Measurements from ENCODE around the gene MYLK2. TPM values are rescaled to one million over a fixed set of nuclear protein-coding genes. Genes with fewer than 3 reads are reported as not detected.
"Not testable (repeated sequence)": the region's sequence is repeated elsewhere in the genome, so short reads cannot be mapped to it uniquely, and the experiment has no call there.

Gene MYLK2
- total RNA-seq, 2 experiments from 2014 or later: 0.67 to 0.69 TPM

DNA sequence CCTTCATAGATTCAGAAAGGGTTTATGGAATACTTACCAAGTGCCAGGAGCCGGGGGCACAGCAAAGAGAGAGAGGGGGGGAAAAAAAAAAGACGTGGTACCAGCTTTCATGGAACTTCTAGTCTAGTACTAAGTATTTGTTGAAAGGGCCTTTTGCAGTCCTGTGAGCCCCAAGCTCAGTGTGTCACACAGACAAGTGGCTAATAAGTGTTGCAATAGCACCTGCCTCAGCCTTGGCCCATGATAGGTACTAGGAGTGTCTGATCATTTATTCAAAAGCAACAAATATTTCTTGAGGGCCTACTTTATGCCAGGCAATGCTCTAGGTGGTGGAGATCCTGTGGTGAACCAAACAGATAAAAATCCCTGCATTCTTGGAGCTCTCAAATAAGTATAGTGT is 7.9 kb downstream of the MYLK2 start:
- no peak overlapping the region for H3K4me2 ChIP-seq (ENCODE audit: low read length)
- no peaks in the 10 kb centered on the region for H4K20me1 ChIP-seq (ENCODE audit: insufficient read depth, low read length)
- BruUV-seq (replicated peaks): no TSS peak
- ChIA-PET CTCF (ENCODE audit: unreplicated experiment) (no interaction called here), POLR2A (no interaction called here)
- TF ChIP-seq EZH2phosphoT487 (IDR thresholded peaks at IDR 0.05; ENCODE audit: borderline replicate concordance, low read depth, low read length) (no peak), CTCF (conservative IDR thresholded peaks at IDR 0.05; ENCODE audit: low read length) (no peak)
- H3K4me1 ChIP-seq (ENCODE audit: insufficient read depth, low read length, poor library complexity, severe bottlenecking): peaks cover 8% of the 10 kb centered on the region
- DNase-seq (ENCODE audit: low spot score): no peak
- no peaks in the 10 kb centered on the region for H3K9me2 ChIP-seq (ENCODE audit: insufficient read depth, low read length)
- no peaks in the 10 kb centered on the region for H3K9me3 ChIP-seq (ENCODE audit: low read length)
- no peak overlapping the region for H3K27ac ChIP-seq (ENCODE audit: low read depth, low read length, poor library complexity, severe bottlenecking)
- H3K4me3 ChIP-seq (ENCODE audit: low read depth, low read length, poor library complexity, severe bottlenecking): no peak overlapping the region
- no peaks in the 10 kb centered on the region for H3K36me3 ChIP-seq (ENCODE audit: insufficient read depth, low read length)
- intact Hi-C loops (cut with micrococcal nuclease; ENCODE audit: unreplicated experiment): loop anchor here (10.0 kb wide), 1 partner anchor 628 kb away; no protein-coding TSS in a partner anchor
- no peak overlapping the region for H2AFZ ChIP-seq (ENCODE audit: low read length)
- H3K79me2 ChIP-seq (ENCODE audit: insufficient read depth, low read depth, low read length): no peaks in the 10 kb centered on the region

DNA sequence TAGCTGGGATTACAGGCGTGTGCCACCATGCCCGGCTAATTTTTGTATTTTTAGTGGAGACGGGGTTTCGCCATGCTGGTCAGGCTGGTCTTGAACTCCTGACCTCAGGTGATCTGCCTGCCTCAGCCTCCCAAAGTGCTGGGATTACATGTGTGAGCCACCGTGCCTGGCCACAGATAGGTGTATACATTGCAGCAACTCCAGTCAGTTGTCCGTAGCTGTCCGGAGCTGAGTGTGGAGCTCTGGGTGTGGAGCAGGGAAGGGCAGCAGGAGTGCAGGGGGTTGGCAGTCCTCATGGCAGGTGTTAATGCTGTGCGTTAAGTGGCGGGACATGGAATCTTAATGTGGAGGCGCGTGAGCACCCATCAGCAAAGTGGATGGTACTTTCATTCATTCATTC is 8.9 kb downstream of the MYLK2 start:
- intact Hi-C loops (cut with micrococcal nuclease; ENCODE audit: unreplicated experiment): loop anchor here (10.0 kb wide), 1 partner anchor 627 kb away; no protein-coding TSS in a partner anchor
- H3K9me3 ChIP-seq (ENCODE audit: low read length); H3K79me2 ChIP-seq (ENCODE audit: insufficient read depth, low read depth, low read length); BruUV-seq (replicated peaks); H3K9me2 ChIP-seq (ENCODE audit: insufficient read depth, low read length); H3K36me3 ChIP-seq (ENCODE audit: insufficient read depth, low read length); H3K4me2 ChIP-seq (ENCODE audit: low read length); POLR2A ChIA-PET; H3K27ac ChIP-seq (ENCODE audit: low read depth, low read length, poor library complexity, severe bottlenecking); H3K4me3 ChIP-seq (ENCODE audit: low read depth, low read length, poor library complexity, severe bottlenecking); H4K20me1 ChIP-seq (ENCODE audit: insufficient read depth, low read length); CTCF ChIA-PET (ENCODE audit: unreplicated experiment); DNase-seq (ENCODE audit: low spot score); H2AFZ ChIP-seq (ENCODE audit: low read length); H3K4me1 ChIP-seq (ENCODE audit: insufficient read depth, low read length, poor library complexity, severe bottlenecking): not testable (repeated sequence)

DNA sequence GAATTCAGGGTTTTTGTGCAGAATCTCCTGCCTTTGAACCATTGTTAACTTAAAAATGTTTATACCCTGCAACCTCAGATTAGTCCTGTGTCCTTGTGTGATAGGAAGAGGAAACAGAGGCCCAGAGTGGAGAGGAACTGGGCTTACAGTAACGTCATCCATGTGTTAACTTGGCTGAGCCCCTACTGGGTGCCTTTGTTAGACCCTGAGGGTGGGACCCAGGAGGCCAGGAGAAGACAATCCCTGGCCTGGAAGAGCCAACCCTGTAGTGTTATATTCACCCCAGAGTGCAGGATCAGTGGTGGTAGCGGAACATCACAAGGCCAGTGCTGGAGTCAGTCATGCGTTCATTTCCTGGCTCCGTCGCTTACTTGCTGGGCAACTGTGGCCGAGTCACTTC is 10.6 kb downstream of the MYLK2 start:
- Histone ChIP-seq H3K4me2 (ENCODE audit: low read length) (no peak overlapping the region), H3K79me2 (ENCODE audit: insufficient read depth, low read depth, low read length) (no peaks in the 10 kb centered on the region), H3K4me1 (ENCODE audit: insufficient read depth, low read length, poor library complexity, severe bottlenecking) (peaks cover 8% of the 10 kb centered on the region), H2AFZ (ENCODE audit: low read length) (no peak overlapping the region), H3K9me3 (ENCODE audit: low read length) (no peaks in the 10 kb centered on the region), H3K27ac (ENCODE audit: low read depth, low read length, poor library complexity, severe bottlenecking) (no peak overlapping the region), H3K36me3 (ENCODE audit: insufficient read depth, low read length) (no peaks in the 10 kb centered on the region), H4K20me1 (ENCODE audit: insufficient read depth, low read length) (no peaks in the 10 kb centered on the region), H3K4me3 (ENCODE audit: low read depth, low read length, poor library complexity, severe bottlenecking) (no peak overlapping the region), H3K9me2 (ENCODE audit: insufficient read depth, low read length) (no peaks in the 10 kb centered on the region)
- peak; percentile 24 for DNase-seq (ENCODE audit: low spot score)
- ChIA-PET POLR2A (no interaction called here), CTCF (ENCODE audit: unreplicated experiment) (no interaction called here)
- intact Hi-C loops (cut with micrococcal nuclease; ENCODE audit: unreplicated experiment): loop anchor here (10.0 kb wide), 1 partner anchor 625 kb away; no protein-coding TSS in a partner anchor
- TF ChIP-seq EZH2phosphoT487 (IDR thresholded peaks at IDR 0.05; ENCODE audit: borderline replicate concordance, low read depth, low read length): no peak
- no peak for TF ChIP-seq CTCF (conservative IDR thresholded peaks at IDR 0.05; ENCODE audit: low read length)
- BruUV-seq (replicated peaks): no TSS peak
